Skeletal muscle satellite cell (primary cell): ENCODE data around the gene RPL18A. TPM values are rescaled to one million over a fixed set of nuclear protein-coding genes. Genes with fewer than 3 reads are reported as not detected.

ENCODE experiments used
- H3K27me3 ChIP-seq: 2 replicates; pipeline ENCODE4 v1.7.0; 2013; ENCODE audit warnings: low read length; ENCODE audit not compliant: control insufficient read depth, insufficient read depth
- H3K36me3 ChIP-seq: 2 replicates; pipeline ENCODE4 v1.7.0; 2013; ENCODE audit warnings: mild to moderate bottlenecking, control low read depth, low read length; ENCODE audit not compliant: insufficient read depth
- H3K4me1 ChIP-seq: 2 replicates; pipeline ENCODE4 v1.7.0; 2013; ENCODE audit warnings: low read length; ENCODE audit not compliant: control insufficient read depth, insufficient read depth
- H3K4me2 ChIP-seq: 2 replicates; pipeline ENCODE4 v1.7.0; 2013; ENCODE audit warnings: mild to moderate bottlenecking, low read length
- H3K4me3 ChIP-seq: 2 replicates; pipeline ENCODE4 v1.7.0; 2013; ENCODE audit warnings: low read length
- H3K9ac ChIP-seq: 2 replicates; pipeline ENCODE4 v1.7.0; 2013; ENCODE audit warnings: mild to moderate bottlenecking, low read depth, low read length, moderate library complexity
- H3K9me3 ChIP-seq: replicated peaks from 2 replicates; pipeline ENCODE4 v1.7.0; 2013; ENCODE audit warnings: mild to moderate bottlenecking, control low read depth, low read length
- small RNA-seq: library from RNA; depleted of rRNA; stranded (forward); fragments of <200 nt; gene quantifications from one replicate; pipeline ENCODE3, GENCODE V24; 2012

RPL18A gene

DNA sequence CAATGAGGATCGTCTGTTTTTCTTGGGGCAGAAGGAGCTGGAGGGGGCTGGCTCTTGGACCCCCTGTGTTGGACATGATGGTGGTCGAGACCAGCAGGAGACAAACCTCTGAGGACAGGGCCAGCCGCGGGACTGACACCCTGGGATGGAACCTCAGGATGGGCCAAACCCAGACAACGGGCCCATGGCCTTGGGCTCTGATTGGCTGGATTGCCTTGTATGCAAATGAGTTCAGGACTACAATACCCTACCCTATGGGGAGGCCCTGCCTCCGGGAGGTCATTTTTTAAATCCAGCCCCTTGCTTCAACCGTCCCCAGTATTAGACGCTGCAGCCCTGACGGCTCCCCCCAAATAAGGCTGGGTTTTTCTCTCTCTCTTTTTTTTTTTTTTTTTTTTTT, 34.1 kb downstream of the RPL18A start:
- Histone ChIP-seq H3K27me3 (peaks cover 14% of the 10 kb centered on the region), H3K4me1 (no peaks in the 10 kb centered on the region), H3K4me2 (no peak overlapping the region), H3K9me3 (no peaks in the 10 kb centered on the region), H3K4me3 (no peak overlapping the region), H3K9ac (no peak overlapping the region), H3K36me3 (no peaks in the 10 kb centered on the region)

- Histone ChIP-seq H3K4me2 (no peak overlapping the region), H3K36me3 (no peaks in the 10 kb centered on the region), H3K9me3 (no peaks in the 10 kb centered on the region), H3K4me1 (no peaks in the 10 kb centered on the region), H3K4me3 (no peak overlapping the region), H3K9ac (no peak overlapping the region), H3K27me3 (peaks cover 14% of the 10 kb centered on the region)
Measured at GRCh38 chr19:17902701-17903100, 43.0 kb downstream of the RPL18A start.

DNA sequence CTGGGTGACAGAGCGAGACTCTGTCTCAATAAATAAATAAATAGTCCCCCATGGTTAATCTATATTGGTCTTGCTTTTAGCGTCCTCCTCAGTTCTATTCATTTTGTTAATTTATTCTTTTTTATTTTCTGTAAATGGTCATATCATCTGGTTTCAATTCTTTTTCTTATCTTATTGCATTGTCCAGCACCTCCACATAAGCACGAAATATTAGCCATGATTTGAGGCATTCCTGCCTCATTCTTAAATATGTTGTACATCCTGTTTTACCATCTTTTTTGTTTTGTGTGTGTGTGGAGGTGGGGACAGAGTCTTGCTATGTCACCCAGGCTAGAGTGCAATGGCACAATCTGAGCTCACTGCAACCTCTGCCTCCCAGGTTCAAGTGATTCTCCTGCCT, 48.5 kb downstream of the RPL18A start:
- Histone ChIP-seq H3K27me3 (peaks cover 2% of the 10 kb centered on the region), H3K4me1 (no peaks in the 10 kb centered on the region), H3K4me2 (no peak overlapping the region), H3K4me3 (no peak overlapping the region), H3K9me3 (no peaks in the 10 kb centered on the region), H3K9ac (no peak overlapping the region), H3K36me3 (no peaks in the 10 kb centered on the region)

- H3K4me2 ChIP-seq: no peak overlapping the region
- peaks cover 2% of the 10 kb centered on the region for H3K27me3 ChIP-seq
- H3K4me1 ChIP-seq: no peaks in the 10 kb centered on the region
- H3K9ac ChIP-seq: no peak overlapping the region
- no peaks in the 10 kb centered on the region for H3K36me3 ChIP-seq
- H3K4me3 ChIP-seq: no peak overlapping the region
- H3K9me3 ChIP-seq: no peaks in the 10 kb centered on the region
Measured at GRCh38 chr19:17909003-17909732, 49.5 kb downstream of the RPL18A start.

- no peak overlapping the region for H3K4me2 ChIP-seq
- H3K9ac ChIP-seq: no peak overlapping the region
- no peaks in the 10 kb centered on the region for H3K4me1 ChIP-seq
- no peaks in the 10 kb centered on the region for H3K9me3 ChIP-seq
- H3K36me3 ChIP-seq: no peaks in the 10 kb centered on the region
- H3K4me3 ChIP-seq: no peak overlapping the region
- H3K27me3 ChIP-seq: peaks cover 2% of the 10 kb centered on the region
Measured at GRCh38 chr19:17910791-17911360, 51.2 kb downstream of the RPL18A start.

Small RNAs within 50 kb of the gene (small RNA-seq; reads per million reads assigned to genes)
- gene SNORA68: not detected
